IPS DF 4.7 (cell line): ENCODE results near the gene PDZD4.

Experiments
- DNase-seq: peaks from one replicate; pipeline ENCODE4 v3.0.0-alpha.2; 2013; ENCODE audit warnings: low spot score; ENCODE audit errors: extremely low read depth

Gene PDZD4

GRCh38 chrX:153829799-153830639 lies at the start of gene PDZD4:
Gene PDZD4, minus strand, starts transcription at chrX:153830544. Its CDS starts 246 bp downstream, at chrX:153830298.
- no peak for DNase-seq

GRCh38 chrX:153879741-153880439 lies 49.5 kb upstream of the PDZD4 start:
- DNase-seq, result no peak

- DNase-seq, result no peak
Measured at GRCh38 chrX:153878969-153879653, 48.8 kb upstream of the PDZD4 start.

GRCh38 chrX:153878345-153878744 lies 48.0 kb upstream of the PDZD4 start:
- no peak for DNase-seq

- DNase-seq, result no peak
Measured at GRCh38 chrX:153877571-153878261, 47.4 kb upstream of the PDZD4 start.

- no peak for DNase-seq
Measured at GRCh38 chrX:153876112-153876491, 45.8 kb upstream of the PDZD4 start.

- DNase-seq, result no peak
Measured at GRCh38 chrX:153875391-153876111, 45.2 kb upstream of the PDZD4 start.

- DNase-seq, result no peak
Measured at GRCh38 chrX:153874366-153875125, 44.2 kb upstream of the PDZD4 start.

GRCh38 chrX:153874085-153874365 lies 43.7 kb upstream of the PDZD4 start:
- DNase-seq, result no peak

GRCh38 chrX:153873282-153874084 lies 43.1 kb upstream of the PDZD4 start:
- no peak for DNase-seq

GRCh38 chrX:153871946-153872878 lies 41.9 kb upstream of the PDZD4 start:
- DNase-seq, result no peak

GRCh38 chrX:153871451-153871850 lies 41.1 kb upstream of the PDZD4 start:
- no peak for DNase-seq

GRCh38 chrX:153870791-153871360 lies 40.5 kb upstream of the PDZD4 start:
- DNase-seq, result no peak

GRCh38 chrX:153870288-153870690 lies 39.9 kb upstream of the PDZD4 start:
- no peak for DNase-seq

- DNase-seq, result no peak
Measured at GRCh38 chrX:153869473-153870287, 39.3 kb upstream of the PDZD4 start.

- DNase-seq, result no peak
Measured at GRCh38 chrX:153868576-153869472, 38.5 kb upstream of the PDZD4 start.
